Tibial nerve (tissue), 3 donors: ENCODE data around the gene DCT.

ENCODE experiments used
- POLR2A ChIP-seq, 2 donors: fragments of 450-650 bp; IDR thresholded peaks; one replicate each; pipeline ENCODE4 v1.6.1; 2017; ENCODE audit warnings: antibody characterized with exemption in 2 of 2, mild to moderate bottlenecking in 2 of 2, moderate library complexity in 2 of 2
- TF ChIP-seq, protein P1 (sequence below), 5 experiments: fragments of 200-600 bp in 3 of 5; fragments of 450-650 bp in 2 of 5; sonication (generic) in 3 of 5; IDR thresholded peaks; one replicate each; pipeline ENCODE4 v1.5.1; 2016 to 2019; ENCODE audit warnings: antibody characterized with exemption in 5 of 5, mild to moderate bottlenecking in 3 of 5, moderate library complexity in 2 of 5

- TF ChIP-seq, protein P1, sequence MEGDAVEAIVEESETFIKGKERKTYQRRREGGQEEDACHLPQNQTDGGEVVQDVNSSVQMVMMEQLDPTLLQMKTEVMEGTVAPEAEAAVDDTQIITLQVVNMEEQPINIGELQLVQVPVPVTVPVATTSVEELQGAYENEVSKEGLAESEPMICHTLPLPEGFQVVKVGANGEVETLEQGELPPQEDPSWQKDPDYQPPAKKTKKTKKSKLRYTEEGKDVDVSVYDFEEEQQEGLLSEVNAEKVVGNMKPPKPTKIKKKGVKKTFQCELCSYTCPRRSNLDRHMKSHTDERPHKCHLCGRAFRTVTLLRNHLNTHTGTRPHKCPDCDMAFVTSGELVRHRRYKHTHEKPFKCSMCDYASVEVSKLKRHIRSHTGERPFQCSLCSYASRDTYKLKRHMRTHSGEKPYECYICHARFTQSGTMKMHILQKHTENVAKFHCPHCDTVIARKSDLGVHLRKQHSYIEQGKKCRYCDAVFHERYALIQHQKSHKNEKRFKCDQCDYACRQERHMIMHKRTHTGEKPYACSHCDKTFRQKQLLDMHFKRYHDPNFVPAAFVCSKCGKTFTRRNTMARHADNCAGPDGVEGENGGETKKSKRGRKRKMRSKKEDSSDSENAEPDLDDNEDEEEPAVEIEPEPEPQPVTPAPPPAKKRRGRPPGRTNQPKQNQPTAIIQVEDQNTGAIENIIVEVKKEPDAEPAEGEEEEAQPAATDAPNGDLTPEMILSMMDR (IDR thresholded peaks at IDR 0.05) = no peak
- no peak for TF ChIP-seq POLR2A (IDR thresholded peaks at IDR 0.05)
These were observed 47.5 kb downstream of the DCT start for GRCh38 chr13:94431987-94432386.
